Subcutaneous adipose tissue (tissue), 4 donors: Measurements from ENCODE around the gene CYB5R3. TPM values are rescaled to one million over a fixed set of nuclear protein-coding genes. Genes with fewer than 3 reads are reported as not detected.

Experiments
- CTCF ChIP-seq: fragments of 450-650 bp; IDR thresholded peaks from one replicate; pipeline ENCODE4 v1.5.1; 2016; ENCODE audit warnings: low read depth, mild to moderate bottlenecking, control low read depth, antibody characterized with exemption, moderate library complexity
- total RNA-seq, 4 donors: library from RNA; depleted of rRNA; stranded (reverse); fragments of >200 nt; gene quantifications; one replicate each; pipeline ENCODE4 v1.1.0, GENCODE V29; 2016

CYB5R3 gene
- total RNA-seq, 4 donors from 2014 or later: 131 to 381 (median 222) TPM

DNA sequence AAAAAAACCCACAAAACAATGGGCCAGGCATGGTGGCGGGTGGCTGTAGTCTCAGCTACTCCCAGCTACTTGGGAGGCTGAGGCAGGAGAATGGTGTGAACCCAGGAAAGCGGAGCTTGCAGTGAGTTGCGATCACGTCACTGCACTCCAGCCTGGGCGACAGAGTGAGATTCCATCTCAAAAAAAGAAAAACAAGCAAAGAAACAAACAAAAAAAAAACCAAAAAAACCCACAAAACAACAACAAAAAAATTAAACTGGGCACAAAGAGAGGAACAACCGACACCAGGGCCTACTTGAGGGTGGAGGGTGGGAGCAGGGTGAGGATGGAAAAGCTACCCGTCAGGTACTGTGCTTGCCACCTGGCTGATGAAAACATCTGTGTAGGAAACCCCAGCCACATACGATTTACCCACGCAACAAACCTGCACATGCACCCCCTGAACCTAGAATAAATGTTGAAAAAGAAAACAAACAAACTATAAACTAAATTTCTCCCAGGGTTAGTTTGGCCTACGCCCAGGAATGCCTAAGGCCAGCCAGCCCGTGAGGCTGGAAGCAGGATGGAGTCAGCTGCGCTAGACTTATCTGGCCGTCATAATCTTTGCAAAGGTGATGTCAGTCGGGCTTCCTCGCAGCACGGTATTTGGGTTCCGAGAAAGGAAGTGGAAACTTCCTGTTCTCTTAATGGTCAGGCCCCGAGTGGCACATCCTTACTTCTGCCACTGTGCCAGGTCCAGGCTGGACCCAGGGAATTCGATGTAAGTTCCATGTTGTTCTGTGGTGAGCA is 21.9 kb upstream of the CYB5R3 start:
- TF ChIP-seq CTCF: no peak

- TF ChIP-seq CTCF: no peak
Observed at GRCh38 chr22:42670046-42670445, 20.9 kb upstream of the CYB5R3 start.

GRCh38 chr22:42664976-42665831 is 16.0 kb upstream of the CYB5R3 start:
- no peak for TF ChIP-seq CTCF

DNA sequence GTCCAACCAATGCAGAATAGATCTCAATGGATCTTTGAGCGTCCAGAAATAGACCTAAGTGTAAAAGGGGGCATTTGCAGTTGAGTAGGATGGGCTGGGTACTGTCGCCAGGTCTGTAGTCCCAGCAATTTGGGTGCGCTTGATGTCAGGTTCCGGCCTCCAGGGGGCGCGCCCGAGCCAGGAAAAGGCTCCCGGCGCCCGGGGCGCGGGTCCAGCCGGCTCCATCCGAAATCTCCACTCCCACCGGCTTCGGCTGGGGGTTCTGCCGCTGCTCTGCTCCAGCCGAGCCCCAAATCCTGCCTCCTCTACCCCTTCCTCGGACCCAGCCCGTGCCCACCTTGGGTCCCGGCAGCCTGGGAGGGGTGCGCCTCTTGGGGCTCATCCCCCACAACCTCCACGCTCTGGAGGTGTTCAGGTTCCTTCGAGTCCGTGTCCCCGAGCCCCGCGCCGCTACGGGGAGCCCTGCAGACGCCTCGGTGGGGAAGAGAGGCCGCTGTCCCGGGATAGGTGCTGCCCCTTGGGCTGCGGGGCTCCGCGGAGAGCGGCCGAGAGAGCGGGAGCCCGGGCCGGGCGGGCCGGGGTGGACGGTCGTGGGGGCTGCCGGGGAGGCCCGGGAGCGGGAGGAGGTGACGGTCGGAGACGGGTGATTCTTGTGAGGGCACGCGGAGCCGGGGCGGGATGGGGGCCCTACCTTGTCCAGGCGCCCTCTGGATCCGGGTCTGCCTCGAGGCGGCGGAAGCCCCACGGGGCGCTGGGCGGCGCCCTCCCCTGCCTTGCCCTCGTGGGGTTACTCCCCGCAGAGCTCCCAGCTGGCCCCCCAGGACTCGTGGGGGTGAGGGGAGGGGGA is 13.0 kb upstream of the CYB5R3 start:
- no peak for TF ChIP-seq CTCF

DNA sequence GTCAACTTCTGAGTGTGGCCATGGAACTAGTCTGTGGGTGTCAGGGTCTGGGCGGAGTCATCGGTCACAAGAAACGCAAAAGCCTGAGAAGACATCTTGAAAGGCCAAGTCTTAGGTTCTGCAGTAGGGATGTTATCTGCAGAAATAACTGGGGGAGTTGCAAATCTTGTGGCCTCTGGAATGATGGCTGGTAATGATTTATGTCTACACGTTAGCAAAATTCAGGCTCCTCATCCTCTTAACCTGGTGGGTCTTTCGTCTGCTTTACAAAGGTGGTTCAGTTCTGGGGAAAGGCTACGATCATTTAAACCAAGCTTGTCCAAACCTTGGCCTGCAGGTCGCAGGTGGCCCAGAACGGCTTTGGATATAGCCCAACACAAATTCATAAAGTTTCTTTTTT is 7.4 kb upstream of the CYB5R3 start:
- TF ChIP-seq CTCF: no peak

DNA sequence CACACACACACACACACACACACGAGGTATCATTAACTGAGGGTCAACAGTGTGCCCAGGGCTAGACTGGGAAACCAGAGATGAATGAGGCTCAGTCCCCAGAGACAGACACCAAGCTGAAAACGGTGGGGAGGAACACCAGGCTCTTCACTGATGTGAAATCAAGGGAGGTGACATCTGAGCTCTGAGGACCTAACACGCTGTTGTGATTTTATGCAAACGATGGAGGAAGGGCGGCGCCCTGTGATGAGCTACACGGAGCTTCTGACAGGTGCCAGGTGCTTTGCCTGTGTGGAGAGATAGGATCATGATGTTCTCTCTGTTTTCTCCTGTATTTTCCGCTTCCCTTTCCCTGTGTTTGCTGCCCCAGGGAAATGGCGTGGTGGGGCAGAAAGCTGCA is 6.5 kb upstream of the CYB5R3 start:
- TF ChIP-seq CTCF: no peak
